HG03439 (cell line): Measurements from ENCODE around the gene ASPSCR1.

ENCODE experiments used
- ATAC-seq: cut with Tn5 transposase; IDR thresholded peaks from one replicate; pipeline ENCODE4 v1.9.1; 2021; ENCODE audit warnings: mild to moderate bottlenecking, moderate library complexity; ENCODE audit not compliant: unreplicated experiment

Gene ASPSCR1

GRCh38 chr17:82064433-82065192 is 87.2 kb downstream of the ASPSCR1 start:
- no peak for ATAC-seq

DNA sequence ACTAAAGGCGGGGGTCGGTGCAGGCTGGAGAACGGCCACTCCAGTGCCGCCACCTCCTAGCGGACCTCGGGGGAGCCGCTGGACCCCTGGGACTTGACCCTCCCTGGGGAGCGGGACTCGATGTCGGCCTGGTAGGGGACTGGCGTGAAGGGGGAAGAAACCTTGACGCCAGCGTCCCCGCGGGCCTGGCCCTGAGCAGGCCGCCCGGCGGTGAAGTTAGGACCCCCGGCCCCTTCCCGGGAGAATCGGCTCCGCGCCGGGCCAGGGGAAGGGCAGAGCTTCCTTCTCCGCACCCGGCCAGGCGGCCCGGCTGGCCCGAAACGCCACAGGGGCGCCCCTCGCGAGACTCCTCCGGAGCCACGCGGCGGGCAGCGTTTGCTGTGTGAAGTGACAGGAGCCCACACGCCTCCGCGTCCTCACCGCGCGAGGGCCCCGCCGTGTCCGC is 87.8 kb downstream of the ASPSCR1 start:
- no peak for ATAC-seq

DNA sequence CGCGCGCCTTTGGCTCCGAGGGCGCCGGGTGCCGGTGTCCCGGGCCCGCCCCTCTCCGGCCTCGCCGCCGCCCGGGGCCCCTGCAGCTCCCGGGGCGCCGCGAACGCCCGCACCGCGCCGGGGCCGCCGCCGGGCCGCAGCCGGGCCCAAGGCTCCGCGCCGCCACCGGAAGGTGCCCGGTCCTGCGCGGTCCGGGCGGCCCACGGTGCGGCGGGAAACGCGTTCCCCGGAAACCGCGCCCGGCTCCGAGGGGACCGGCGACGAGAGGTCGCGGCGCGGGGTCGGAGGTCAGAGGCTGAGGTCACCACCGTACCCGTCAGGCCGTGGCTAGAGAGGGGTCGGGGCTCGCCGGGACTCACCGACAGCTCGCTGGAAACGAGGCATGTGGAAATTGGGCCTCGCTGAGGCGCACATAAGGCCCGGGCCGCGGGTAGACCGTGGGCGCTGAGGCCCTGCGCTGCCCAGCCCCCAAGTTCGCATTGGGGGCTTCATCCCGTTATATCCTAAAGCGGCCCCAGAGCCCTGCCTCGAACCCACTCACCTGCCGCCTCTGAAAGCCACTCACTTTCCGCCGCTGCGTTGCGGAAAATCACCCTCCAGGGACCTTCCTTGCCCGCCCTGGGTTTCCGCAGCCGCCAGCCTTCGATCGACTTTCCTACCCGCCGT is 88.3 kb downstream of the ASPSCR1 start, which contains the start of gene DUS1L:
Gene DUS1L (minus strand): TSS at position 167 of the 666 bp plus-strand sequence. CDS start 745 bp downstream, outside the sequence.
- no peak for ATAC-seq
